HG02678 (cell line): ENCODE measurements around the gene FYN.

Experiments
- ATAC-seq: cut with Tn5 transposase; IDR thresholded peaks from one replicate; pipeline ENCODE4 v1.9.1; 2021; ENCODE audit warnings: mild to moderate bottlenecking, moderate library complexity; ENCODE audit not compliant: unreplicated experiment

The FYN gene

DNA sequence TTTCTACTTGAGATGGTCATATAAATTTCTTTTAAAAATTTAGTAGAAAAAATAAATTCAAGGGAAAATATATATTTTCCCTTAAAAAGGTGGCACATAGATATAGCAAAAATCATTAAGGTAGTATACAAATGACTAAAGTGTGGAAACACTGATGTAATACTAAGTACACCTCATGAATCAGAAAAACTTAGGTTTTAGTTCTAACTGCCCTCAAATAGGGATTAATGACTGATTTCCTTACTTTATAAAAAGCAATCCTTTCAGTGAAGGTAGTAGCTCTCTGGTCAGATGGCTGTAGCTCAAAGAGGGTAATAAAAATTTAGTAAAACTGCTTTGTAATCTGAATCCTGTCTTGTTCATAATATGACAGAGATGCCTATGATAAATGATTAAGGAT lies 63.5 kb downstream of the FYN start:
- ATAC-seq = no peak

DNA sequence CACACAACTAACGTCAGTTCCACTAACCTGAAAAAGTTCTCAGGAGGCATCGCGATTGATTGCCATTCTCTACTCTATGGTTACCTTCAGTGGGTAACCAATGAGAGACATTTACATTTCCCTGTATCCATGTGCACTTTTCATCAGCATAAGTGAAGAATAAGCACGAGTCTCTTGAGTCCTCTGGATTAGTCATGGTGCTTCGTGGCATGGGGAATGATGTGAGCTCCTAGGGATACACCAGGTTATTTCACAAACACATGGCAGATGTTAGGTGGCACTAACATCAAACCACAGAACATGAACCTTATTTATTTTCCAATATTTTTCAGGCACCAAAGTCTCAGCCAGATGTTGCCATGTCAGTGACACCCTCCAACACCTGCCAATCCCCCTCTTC lies 64.0 kb downstream of the FYN start:
- no peak for ATAC-seq

DNA sequence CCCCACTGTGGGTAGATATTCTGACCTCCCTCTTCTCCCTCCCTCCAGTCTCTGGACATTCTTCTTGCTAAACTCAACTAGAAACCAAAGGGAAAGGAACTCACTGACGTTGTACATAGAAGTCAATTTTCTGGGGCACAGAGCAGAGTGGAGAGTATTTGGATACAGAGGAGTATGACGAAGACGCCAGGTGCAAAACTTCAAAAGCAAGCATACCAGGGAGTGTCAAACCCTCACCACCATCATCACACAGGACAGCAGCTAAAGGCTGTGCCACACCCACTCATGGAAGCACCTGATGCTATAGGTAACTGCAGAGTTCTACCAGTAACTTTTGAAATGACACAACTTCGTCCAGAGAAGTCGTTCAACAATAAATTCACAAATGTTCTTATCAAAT lies 64.8 kb downstream of the FYN start:
- ATAC-seq = no peak

DNA sequence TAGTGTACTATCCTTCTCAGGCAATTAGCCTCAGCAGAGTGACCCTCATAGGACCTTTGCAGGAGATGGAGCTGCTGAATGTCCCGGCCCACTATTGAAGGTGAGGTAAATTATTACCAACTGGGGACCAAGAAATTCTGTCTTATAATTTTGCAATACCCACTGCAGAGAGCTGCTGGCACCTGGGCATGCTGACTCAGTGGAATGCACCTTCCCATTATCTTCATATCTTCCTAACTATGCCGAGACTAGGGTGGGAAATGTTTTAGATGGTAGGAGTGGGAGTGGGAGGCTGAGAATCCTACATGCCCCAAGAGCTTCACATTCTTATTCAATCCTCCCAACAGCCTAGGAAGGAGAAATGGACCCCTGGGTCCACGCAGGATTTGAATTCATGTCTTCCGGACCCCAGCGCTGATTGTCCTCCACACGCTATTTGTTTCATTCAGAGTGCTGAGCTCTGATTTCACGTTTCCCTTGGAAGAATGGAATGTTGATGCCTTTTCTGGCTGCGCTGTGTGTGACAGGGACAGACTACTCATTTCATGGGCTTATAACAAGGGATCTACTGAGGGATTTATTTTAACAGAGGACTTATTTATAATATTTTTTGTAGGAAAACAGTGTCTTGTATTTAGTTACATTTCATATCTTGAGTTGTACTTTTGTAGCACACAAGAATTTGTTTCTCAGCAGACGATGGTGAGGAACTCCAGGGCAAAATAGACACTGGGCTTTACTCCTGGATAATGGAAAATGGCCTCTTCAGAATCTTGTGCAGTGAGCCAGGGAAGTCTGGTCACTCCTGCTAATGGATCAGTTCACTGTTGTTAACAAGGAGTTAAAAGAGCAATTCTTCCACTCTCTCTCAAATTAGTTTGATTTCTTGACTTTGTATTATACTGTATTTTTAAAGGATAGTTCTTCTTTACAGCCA lies 66.4 kb downstream of the FYN start:
- no peak for ATAC-seq

DNA sequence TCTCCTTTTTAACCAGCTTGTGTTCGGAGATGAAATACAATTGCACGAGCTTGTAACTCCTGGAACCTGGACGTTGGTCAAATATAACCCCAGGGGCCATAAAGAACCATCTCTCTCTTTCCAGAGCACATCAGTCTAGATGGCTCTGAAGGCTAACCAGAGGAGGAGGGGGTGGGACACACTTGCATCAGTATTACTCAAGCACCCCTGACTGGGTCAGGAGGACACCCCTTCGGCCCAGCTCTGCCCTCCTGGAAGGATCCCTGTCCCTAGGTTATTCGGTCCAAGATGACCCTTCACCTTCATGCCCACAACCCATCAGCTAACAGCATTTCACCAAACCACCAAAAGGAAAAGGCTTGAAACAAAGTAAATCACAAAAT lies 67.1 kb downstream of the FYN start:
- no peak for ATAC-seq

DNA sequence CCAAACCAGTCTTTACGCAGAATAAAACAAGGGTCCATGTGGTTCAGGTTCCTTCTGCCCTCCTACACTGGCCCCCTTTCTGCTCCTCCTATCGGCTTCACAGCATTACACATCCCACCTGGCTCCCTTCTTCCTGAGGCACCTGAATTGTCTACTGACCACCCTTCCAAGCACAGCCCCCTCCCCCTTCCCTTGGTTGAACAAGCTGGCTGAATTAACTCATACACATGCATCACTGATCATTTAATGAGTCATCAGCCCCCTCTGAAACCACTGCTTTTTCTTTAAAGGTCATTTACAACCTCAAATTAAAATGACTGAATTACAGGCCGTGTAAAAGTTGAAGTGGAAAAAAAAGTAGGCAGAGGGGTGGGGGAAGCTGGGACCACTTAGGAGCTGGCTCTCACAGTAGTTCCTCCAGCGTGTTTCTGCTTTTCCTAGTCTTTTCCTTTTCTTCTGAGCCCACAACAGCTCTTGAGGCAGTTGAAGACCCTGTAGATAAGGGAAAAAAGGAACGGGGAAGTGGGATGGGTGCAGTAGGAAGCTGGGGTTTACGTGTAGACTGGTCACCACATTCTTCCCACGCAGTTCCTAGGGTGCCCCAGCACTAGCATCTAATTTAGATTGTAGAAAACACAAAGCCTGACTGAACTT lies 67.6 kb downstream of the FYN start:
- peak; percentile 59 for ATAC-seq

DNA sequence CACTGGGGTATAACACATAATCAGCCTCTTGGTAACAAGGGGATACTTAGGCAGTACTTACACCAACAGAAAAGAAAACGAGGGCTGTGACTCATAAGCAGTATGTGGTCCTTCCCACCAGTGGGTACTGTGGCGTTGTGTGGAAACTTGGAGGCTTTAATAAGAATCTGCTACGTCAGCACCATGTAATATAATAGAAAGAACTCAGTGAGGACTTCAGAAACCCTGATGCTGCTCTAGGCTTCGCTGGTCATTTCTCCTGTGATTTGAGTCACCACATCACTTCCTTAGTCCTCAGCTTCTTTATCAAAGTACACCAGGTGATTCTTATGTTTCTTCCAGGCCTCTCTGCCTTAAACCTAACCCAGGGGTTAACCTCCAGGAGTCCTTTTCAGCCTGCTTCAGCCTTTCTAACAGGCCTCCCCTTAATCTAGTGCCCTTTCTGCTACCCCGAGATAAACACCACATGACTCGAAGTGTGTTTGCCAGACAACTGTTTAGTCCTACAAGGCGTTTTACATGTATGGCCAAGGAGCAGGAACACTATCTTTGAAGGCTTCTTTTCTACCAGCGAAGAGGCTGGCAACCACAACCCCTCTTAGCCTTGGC lies 68.5 kb downstream of the FYN start:
- ATAC-seq = peak; percentile 52

DNA sequence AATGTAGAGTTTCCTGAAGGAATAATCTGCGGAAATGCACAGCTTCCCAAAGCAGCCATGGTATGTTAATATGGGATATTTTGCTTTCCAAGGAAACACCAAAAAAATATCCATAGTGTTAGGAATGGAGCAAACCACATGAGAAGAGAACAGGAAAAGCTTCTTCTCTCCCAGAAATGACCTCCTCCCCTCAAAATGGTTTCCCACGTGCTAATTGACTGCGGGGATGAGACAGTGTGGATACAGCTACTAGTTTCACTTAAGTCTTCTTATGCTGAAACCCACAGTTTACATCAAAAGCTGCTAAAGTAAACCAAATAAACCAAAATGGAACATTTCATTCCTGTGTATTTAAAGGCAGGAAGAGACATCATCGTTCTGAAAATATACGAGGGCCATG lies 69.4 kb downstream of the FYN start:
- no peak for ATAC-seq

DNA sequence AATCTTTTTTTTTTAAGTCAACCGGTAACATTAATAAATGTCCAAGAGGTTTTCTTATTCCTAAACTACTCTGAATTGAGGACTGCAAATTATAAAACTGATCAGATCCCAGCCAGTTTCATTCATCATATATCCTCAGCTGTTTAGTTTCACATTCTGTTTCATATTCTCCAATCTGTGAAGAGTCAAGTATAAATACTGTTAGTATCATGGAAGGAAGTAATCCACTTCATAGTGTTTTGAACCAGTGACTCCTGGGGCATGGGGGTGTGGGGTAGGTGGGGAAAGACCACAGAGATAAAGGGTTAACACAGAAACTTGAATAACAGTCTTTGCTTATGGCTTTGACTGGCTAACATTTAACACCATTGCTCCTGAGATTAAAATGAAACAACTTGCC lies 69.9 kb downstream of the FYN start:
- no peak for ATAC-seq

DNA sequence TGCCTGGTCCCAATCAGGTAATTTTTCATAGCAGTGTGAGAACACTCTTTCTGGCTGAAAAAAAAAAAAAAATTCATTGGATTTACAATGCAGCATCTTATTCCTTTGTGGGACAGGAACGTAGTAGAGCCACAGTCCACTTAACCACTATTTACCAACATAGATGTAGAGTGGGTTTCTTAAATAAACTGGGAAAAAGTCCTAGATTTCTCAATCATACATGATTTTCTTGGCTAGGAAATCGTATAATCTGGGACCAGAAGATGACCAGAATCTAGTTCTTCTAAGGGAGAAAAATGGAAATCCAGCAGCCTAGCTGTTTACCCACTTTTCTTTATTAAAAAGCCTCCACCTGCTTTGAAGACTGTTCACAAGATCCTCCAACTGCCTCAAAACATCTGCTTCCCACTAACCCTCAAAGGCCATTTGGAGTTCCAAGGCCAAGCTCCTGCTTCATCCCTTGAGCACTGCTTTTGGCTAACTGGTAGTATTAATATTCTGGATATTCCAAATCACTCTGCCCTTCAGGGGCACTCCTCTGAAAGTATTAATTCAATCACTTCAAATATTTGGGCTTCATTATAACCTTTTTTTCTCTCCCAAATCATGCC lies 70.4 kb downstream of the FYN start:
- ATAC-seq = no peak

DNA sequence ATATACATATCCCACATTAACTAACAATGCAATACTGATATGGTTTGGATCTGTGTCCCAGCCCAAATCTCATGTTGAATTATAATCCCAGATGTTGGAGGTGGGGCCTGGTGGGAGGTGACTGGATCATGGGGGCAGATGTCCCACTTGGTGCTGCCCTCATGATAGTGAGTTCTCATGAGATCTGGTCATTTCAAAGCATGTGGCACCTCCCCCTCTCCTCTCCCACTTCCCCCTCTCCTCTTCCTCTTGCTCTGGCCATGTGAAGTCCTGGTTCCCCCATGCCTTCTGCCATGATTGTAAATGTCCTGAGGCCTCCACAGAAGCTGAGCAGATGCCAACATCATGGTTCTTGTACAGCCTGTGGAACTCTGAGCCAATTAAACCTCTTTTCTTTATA lies 71.2 kb downstream of the FYN start:
- no peak for ATAC-seq

DNA sequence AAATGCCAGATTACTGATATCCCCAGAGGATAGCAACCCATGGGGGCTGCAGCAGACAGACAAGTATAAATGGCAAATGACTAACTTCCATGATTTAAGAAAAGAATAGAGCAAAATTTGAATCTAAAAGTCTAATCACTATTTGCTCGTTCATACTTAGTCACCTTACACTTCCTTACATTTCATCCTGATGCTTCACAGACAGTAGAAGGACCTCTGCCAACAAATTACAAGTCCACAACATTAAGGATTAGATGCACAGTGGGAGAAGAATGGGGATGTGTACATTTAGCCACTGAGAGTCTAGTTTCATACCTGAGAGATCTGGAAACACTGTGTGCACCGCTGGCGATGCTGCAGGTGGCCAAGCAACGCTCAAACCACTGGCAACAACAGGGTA lies 72.4 kb downstream of the FYN start:
- ATAC-seq = no peak

DNA sequence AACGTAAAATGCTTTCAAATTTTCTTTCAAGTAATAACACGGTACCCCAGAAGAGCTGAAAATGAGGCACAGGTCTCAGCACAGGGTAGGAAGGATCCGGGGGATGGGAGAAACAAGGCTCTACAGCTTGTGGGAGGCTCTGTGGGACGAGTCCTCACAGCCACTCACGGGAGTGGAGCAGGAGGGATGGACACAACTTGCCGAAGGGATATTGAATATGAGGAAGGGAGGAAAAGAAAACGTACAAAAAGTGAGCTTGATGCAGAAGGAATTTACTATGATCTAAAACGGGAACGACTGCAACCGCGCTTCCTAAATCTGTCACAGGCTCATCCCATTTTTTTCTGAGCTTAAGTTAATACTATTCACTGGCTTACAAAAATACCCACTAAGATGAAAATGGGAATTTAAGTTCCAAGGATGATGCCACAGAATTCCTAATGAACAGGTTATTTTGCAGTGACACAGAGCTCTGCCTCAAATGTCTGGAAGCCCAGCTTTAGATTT lies 72.9 kb downstream of the FYN start:
- ATAC-seq = no peak

DNA sequence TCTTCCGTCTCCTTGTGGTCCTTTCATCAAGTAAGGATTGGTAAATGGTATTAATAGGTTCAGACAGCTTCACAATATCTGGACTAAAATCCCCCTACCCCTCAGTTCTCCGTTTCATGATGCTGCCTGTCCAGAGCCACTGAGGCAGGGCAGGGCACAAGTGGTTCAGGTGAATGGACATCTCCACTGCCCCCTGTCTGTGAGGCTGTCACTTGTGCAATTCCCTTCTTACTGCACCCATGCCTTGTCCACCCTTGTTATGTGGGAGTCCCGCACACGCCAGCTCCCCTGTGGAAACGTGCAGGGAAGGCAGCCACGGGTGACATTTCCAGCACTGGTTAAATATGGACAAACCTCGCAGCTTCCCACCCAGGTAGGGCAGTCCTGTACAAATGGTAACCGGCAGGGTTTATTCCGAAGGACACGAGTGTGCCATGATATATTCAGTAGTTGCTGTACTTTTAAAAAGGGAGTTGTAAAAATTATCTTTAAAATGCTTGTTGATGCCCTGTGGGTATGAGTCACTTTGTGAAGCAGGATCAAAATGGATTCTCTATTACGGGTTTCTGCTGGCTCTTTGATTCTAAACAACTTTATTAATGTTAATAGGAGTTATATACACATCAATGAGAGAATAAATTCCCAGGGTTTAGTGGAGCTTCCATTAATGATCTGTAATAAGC lies 73.5 kb downstream of the FYN start:
- ATAC-seq = no peak

DNA sequence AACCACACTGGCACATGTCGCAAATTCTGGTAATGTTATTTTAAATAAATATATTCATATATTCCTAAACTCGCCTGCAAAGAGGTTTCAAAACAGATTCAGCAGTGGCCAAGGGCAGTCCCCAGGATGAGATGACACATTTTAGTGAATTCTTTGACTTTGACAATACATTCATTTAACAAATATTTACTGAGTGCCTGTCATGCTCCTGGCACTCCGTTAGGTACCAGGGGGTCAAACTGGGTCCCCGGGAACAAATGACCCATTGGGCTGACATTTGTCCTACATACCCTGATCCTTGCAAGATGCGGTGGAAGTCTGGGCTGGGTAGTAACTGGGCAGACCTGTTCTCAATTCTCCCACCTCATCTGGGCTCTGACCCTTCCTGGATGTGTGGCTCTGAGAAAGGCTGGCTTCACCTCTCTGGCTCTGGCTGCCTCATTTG lies 74.9 kb downstream of the FYN start:
- ATAC-seq = no peak

DNA sequence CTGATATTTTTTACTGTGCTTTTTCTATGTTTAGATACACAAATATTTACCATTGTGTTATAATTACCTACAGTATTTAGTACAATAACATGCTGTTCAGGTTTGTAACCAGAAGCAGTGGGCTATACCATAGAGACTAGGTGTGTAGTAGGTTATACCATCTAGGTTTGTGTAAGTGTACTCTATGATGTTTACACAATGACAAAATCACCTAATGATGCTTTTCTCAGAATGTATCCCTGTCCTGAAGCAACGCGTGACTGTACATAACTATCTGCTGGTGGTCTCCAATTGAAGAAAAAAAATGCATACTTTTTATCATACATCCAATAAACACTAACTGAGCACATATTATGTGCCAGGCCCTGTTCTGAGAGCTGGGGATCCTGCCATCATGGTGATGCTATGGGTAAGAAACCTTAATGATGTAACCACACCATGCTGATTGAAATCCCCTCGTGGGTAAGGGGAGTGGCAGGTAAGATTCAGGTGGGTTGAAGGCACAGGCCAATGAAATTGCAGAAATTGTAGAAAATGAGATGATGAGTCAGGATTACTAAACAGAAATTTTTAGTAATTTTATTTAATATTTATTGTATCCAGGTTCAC lies 76.8 kb downstream of the FYN start:
- ATAC-seq = no peak

DNA sequence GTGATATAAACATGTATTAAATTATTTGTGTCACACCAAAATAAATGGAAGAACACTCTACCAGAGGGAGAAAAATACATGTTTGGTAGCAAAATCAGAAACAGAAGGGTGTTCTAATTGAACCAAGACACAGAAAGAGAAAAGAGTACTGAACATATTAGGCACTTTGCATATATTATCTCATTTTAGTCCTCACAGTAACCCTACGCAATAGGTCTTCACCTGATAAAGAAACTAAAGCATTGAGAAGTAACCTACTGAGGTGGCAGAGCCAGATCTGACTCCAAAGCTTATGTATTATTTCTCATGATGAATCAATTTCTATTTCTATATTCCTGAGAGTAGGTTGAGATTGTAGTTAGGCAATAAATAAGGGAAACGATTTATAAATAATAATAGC lies 77.7 kb downstream of the FYN start:
- ATAC-seq = no peak

DNA sequence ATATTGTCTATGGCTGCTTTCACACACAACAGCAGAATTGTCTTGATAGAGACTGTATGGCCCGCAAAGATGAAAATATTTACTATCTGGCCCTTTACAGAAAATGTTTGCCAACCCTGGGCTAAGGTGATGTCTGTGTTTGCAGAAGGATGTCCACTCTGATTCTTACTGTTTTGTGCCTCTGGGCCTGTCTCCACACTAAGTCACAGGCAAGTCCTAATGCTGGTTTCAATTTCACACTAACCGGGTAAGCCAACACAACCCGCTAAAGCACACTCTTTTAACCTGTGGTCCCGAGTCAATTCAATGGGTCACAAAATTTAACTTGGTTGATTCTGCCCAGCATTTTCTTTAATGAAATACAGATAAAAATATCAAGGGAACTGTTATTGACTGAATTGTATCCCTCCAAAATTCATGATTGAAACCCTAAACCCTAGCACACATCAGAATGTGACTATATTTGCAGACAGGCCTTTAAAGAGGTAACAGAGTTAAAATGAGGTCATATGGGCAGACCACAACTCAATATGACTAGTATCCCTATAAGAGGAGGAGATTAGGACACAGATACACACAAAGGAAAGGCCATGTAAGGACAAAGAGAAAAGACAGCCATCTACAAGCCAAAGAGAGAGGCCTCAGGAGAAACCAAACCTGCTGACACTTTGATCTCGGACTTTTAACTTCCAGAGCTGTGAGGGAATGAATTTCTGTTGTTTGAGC lies 78.4 kb downstream of the FYN start:
- ATAC-seq = peak; percentile 55

DNA sequence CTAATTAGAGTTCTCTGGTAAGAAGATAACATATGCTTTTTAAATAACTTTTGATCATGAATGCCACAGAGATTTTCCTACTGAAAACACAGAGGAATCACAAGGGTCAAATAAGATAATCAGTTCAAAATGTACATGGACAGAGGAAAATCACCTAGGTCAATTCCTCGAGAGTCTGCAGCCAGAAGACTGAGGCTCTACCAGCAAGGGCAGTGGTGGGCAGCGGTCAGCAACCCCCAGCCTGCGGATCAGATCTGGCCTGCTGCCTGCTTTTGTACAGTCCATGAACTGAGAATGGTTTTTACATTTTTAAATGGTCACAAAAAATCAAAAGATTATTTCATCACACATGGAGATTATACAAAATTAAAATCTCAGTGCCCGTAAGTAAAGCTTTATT lies 79.0 kb downstream of the FYN start:
- ATAC-seq = no peak

DNA sequence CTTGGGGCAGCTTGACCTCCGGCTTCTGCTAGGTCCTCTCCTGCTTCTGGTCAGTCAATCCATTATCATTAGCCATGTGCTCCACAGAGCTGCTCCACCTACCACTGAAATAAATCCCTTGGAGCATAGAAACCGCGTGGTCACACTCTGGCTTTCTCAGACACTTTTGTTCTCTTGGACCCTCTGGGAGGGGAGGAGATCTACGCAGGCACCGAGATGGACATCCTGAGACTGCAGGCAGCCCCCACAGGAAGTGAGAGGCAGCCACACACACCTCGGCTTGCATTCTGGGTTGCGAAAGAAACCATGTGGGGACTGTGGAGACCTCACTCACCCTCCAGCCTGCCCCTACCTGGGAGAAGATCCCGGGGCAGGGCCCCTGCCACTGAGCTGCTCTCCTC lies 79.5 kb downstream of the FYN start:
- ATAC-seq = peak; percentile 76
